DMS 273 (cell line): ENCODE measurements around the gene CEP295NL.
"Not testable (repeated sequence)": the region's sequence is repeated elsewhere in the genome, so short reads cannot be mapped to it uniquely, and the experiment has no call there.

Experiments
- DNase-seq: peaks from one replicate; lab custom pipeline; 2025; ENCODE audit not compliant: unreplicated experiment; lab: John Stamatoyannopoulos, UW

The CEP295NL gene

GRCh38 chr17:78933025-78933958 is 30.3 kb upstream of the CEP295NL start:
- peak; percentile 82 for DNase-seq

GRCh38 chr17:78929908-78930775 is 27.1 kb upstream of the CEP295NL start:
- no peak for DNase-seq

DNA sequence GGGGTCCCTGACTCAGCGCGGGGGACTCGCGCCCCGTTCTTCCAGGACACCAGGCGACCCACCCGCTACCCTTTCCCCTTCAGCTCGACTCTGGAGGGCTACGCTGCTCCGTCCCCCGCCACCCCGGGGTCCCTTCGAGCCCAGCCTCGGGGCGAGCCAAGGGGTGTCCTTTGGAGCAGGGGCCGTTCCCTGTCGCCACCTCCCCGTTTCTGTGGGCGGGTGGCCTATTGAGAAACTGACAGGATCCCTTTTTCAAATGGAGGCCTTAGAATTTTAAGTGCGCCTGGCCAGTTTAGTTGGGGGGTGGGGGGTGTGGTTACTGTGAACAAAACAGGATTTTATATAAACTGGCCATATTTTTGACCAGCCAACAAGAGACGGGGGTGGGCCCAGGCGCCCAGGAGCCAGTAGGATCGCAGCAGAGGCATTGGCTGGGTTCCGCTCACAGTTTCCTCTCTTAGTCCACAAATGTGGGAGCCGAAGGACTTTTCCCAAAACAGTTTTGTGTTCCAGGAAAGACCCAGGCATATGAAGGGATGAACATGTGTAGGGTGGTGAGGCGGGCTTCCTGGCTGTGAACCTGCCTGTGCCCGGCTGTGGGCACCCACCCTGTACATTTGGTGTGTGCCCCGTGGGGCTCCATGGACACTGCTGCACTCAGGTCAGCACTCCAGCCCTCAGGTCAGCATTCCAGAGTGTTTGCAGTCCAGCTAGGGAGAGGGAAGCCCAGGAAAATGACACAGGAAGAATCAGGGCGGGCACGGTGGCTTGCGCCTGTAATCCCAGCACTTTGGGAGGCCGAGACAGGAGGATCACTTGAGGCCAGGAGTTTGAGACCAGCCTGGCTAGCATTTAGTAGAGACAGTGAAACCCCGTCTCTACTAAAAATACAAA is 22.9 kb upstream of the CEP295NL start:
- peak; percentile 27 for DNase-seq

GRCh38 chr17:78925234-78925633 is 22.2 kb upstream of the CEP295NL start, which contains the start of gene TIMP2:
Gene TIMP2, minus strand, starts transcription at chr17:78925387. Its CDS starts 299 bp downstream, at chr17:78925088.
- peak; percentile 91 for DNase-seq

- peak; percentile 54 for DNase-seq
Observed at GRCh38 chr17:78924481-78925151, 21.6 kb upstream of the CEP295NL start.

DNA sequence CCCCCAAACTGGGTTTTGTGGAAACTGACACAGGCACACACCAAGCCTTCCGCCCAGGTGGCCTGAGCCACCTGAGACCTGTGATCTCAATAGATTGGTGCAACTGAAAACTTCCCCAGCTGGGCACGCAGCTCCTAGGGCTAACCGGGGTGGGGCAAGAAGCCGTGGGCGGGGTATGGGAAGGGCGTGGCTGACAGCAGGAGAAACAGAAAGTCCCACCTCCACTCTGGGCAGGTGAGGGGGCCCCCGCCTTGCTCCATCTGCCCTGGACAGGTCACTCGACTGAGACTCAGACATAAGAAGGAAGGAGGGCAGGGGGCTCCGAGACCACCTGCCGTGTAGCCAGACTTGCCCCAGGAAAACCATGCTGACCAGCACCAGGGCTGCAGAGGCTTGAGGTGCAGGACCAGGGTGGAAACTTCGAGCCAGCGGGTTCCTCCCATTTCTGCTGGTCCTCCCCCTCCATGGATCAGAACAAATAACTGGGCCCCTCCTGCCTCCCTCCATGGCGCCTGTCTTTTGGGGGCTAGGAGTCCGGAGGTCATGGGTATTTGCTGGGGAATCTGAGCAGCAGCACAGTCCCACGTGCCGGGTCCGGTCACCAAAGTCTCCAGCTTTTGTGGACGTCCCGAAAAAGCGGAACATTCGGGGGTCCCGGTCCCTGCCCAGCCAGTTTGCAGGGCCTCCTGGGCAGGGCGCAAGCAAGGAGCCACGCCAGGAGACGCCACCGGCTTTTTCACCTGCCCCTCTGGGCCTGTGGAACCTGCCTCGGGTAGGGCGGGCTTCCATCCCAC is 20.9 kb upstream of the CEP295NL start:
- peak; percentile 35 for DNase-seq

- DNase-seq, result no peak
Observed at GRCh38 chr17:78922816-78923498, 20.0 kb upstream of the CEP295NL start.

- no peak for DNase-seq
Observed at GRCh38 chr17:78921437-78921971, 18.5 kb upstream of the CEP295NL start.

DNA sequence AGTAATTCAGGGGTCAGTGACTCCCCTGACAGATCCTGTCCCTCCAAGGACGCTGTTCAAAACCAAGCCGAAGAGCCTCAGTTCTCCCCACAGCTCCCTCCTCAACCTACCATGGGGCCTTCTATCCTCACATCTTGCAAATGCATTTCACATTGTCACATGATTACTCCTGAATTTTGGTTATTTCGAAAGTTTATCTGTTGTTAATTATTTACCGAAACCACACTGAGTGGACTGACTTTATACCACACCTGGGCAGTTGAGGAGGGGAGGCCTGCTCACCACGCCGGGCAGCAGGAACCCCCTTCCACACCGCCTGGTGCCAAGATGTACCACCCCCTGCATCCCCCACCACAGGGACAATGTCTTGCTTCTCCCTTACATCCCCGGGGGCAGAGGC is 17.5 kb upstream of the CEP295NL start:
- DNase-seq, result no peak

DNA sequence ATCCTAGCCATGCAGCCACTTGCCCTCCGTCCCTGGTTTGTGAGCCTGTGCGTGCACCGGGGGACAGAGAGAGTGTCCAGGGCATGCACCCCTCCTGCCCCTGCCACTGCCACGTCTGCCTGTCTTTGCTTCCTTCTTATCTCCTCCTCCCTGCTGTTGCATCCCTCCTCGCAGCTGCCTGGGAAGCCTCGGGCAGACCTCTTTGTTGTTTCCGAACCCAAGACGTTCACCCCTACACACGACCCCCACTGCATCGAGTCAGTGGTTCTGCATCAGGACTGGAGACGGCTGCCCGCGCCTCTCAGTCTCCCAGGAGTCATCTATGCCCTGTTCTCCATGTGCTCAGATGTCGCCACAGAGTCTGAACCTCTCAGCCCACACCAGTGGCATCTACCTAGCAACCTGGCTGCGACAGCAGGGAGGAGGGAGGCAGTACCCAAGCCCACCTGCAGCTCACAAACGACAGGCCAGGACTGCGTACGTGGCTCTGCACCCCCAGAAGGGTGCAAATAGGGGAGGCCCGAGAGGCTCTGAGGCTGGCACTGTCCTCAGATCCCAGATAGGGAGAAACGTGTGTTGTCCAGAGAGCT is 17.0 kb upstream of the CEP295NL start:
- DNase-seq, result no peak

- no peak for DNase-seq
Observed at GRCh38 chr17:78918979-78919378, 16.0 kb upstream of the CEP295NL start.

DNA sequence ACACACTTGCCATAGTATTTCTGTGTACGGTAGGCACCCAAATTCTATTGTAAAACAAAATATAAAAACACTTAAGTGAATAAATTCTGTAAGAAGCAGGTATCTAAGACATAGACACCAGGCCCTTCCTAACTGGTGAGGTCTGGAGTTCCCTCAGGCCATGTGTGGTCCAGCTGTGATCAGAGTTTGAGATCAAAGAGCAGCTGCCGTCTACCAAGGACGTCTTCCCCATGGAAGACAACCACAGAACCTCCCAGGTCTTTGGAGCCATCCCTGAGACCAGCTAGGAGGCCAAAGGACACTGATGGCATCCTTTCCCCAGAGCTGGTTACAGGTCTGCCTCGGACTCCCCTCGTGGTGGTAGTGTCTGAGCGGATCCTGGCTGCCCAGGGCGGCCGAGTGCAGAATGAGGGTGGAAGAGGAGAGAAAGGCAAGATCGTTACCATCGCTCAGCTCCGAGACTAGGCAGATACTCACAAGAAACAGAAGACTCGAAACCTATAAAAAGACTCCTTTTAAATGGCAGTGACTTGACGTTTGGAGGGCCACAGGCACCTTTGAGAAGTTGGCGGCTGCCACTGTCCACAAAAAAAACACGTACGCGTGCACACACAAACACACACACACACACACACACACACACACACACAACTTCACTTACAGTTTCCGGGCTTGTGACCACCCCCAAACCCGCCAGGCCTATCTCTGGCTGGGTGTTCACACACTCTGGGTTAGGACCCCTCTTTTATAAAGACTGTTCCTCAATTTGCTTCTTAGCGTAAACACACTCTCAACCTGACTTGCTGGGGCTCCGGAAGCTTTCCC is 14.7 kb upstream of the CEP295NL start:
- DNase-seq, result no peak

DNA sequence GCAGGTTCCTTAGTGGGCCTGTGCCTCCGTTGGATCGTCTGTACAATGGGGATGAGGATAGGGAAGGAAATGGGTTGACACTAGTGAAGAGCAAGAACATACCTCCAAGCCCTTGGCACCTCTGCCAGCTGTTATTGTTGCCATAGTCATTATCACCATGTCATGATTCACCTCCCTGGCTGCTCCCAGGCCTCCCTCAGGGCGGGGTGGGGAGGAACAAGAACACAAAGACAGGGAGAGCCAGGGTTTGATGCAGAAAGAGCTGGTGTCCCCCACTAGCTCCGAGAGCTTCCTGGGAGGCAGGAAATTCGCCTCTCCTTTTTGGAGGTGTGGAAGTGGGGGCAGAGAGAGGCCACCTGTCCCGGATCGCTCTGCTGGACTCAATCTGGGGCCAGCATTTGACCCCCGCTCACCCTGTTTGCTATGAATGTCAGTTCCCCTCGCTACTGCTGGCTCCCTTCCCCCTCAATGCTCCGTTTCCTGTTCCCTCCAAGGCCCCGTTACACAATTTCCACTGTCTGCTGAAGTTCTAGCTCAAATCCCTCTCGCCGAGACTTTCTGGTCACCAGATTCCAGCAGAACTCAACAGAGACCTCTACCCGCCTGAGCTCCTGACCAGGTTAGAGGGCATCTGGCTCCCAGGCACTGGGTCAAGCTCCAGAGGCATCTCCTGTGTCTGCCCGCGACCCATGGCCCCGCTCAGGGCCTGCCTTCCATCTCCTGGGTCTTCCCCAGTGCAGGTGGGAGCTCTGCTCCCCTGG is 13.1 kb upstream of the CEP295NL start:
- DNase-seq, result no peak

- DNase-seq, result no peak
Observed at GRCh38 chr17:78913115-78913514, 10.1 kb upstream of the CEP295NL start.

DNA sequence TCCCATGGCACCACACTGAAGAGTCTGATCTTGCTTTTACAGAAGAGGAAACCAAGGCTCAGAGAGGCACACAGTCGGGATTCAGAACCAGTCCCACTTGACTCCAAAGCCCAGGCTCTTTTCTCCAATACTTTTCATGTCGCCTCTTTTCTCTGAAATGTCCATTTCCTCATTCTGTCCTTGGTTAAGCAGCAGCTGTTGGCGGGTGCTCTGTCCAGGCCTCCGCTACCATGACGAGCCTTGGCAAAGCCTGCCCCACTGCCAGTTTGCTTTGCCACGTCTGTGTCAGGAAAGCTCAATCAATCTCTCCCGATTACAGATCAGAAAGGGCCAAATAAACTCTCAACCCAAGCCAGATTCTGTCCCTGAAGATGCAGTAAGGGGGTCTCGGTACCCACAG is 9.1 kb upstream of the CEP295NL start:
- no peak for DNase-seq

GRCh38 chr17:78911543-78911942 is 8.5 kb upstream of the CEP295NL start:
- not testable (repeated sequence) for DNase-seq
